ENCODE measurements around the gene CCT6A.
"Not testable (repeated sequence)": the region's sequence is repeated elsewhere in the genome, so short reads cannot be mapped to it uniquely, and the experiment has no call there.

CCT6A gene

DNA sequence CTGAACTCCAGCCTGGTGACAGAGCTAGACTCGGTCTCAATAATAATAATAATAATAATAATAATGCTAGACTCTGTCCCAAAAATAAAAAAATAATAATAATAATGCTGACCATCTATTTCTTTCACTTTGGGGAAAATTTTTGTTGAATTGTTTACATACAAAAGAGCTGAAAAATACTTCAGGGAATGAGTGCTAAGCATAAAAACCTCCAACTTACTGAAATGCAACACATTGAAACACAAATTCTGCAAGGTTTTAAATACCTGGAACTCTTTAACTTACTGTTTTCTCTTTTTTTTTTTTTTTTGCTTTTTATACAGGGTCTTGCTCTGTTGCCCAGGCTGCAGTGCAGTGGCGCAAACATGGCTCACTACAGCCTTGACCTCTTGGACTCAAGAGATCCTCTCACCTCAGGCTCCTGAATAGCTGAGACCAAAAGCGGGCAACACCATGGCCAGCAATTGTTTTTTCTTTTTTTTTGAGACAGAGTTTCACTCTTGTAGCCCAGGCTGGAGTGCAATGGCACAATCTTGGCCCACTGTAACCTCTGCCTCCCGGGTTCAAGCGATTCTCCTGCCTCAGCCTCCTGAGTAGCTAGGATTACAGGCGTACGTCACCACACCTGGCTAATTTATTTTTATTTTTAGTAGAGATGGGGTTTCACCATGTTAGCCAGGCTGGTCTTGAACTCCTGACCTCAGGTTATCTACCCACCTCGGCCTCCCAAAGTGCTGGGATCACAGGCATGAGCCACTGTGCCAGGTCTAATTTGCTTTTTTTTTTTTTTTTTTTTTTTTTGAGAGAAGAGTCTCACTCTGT, 46.8 kb downstream of the CCT6A start:
- not testable (repeated sequence) for H3K27me3 Mint-ChIP-seq (ENCODE audit: low read depth); H3K4me1 Mint-ChIP-seq (ENCODE audit: low read depth); H3K27ac Mint-ChIP-seq; H3K4me3 Mint-ChIP-seq; DNase-seq (ENCODE audit: low spot score); H3K9me3 Mint-ChIP-seq
- H3K36me3 Mint-ChIP-seq (ENCODE audit: low read depth): peaks cover 33% of the 10 kb centered on the region

DNA sequence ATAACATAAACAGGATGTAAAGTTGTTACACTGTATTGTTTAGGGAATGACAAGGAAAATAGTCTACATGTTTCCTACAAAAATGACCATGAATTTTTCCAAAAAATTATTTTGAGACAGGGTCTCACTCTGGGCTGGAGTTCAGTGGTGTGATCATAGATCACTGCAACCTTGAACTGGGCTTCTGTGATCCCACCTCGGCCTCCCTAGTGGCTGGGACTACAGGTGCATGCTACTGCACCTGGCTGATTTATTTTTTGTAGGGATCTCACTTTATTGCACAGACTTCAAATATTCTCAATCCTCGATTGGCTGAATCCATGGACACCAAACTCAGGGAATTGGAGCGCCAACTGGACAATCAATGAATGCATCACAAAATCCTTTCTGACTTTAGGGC, 48.1 kb downstream of the CCT6A start:
- Mint-ChIP-seq H3K36me3 (ENCODE audit: low read depth) (peaks cover 37% of the 10 kb centered on the region), H3K4me3 (no peak overlapping the region), H3K9me3 (no peaks in the 10 kb centered on the region), H3K27ac (no peak overlapping the region), H3K27me3 (ENCODE audit: low read depth) (no peaks in the 10 kb centered on the region), H3K4me1 (ENCODE audit: low read depth) (peaks cover 2% of the 10 kb centered on the region)
- no peak for DNase-seq (ENCODE audit: low spot score)

DNA sequence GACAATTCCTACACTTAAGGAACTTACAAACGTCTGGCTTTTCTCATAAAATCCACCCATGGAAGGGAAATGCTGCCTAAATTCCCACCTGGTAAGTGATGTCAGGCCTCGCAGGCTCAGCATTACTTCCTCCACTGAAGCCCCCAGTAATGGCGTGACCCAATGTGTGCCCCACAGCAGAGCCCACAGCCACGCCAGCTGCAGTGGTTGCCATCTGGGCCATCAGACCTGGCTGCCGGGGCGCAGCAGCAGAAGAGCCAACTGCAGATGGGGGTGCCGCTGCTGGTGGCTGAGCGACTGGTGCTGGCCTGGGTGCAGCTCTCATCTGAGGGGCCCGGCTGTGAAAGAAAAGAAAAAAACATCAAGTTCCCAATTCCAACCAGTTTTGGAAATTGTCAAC, 52.6 kb downstream of the CCT6A start:
- Mint-ChIP-seq H3K36me3 (ENCODE audit: low read depth) (peaks cover 60% of the 10 kb centered on the region), H3K4me1 (ENCODE audit: low read depth) (peaks cover 18% of the 10 kb centered on the region), H3K9me3 (peaks cover 15% of the 10 kb centered on the region), H3K4me3 (peak overlapping the region; percentile 99)
- not testable (repeated sequence) for H3K27me3 Mint-ChIP-seq (ENCODE audit: low read depth); DNase-seq (ENCODE audit: low spot score); H3K27ac Mint-ChIP-seq

DNA sequence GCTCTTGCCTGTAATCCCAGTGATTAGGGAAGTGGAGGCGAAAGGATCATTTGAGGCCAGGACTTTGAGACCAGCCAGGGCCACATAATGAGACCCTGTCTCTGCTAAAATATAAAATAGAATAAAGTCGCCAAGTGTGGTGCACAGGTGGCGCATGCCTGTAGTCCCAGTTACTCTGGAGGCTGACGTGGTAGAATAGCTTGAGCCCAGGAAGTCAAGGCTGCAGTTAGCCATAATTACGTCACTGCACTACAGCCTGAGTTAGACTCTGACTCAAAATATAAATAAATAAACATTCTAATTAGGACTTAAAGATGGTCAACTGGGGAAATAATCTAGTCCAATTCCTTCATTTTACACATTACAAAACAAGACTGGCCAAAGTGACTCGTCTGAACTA, 53.9 kb downstream of the CCT6A start:
- peaks cover 15% of the 10 kb centered on the region for H3K9me3 Mint-ChIP-seq
- peaks cover 49% of the 10 kb centered on the region for H3K36me3 Mint-ChIP-seq (ENCODE audit: low read depth)
- H3K27ac Mint-ChIP-seq: peak overlapping the region; percentile 98
- no peaks in the 10 kb centered on the region for H3K27me3 Mint-ChIP-seq (ENCODE audit: low read depth)
- H3K4me1 Mint-ChIP-seq (ENCODE audit: low read depth): peaks cover 18% of the 10 kb centered on the region
- DNase-seq (ENCODE audit: low spot score): peak; percentile 9
- H3K4me3 Mint-ChIP-seq: peak overlapping the region; percentile 99

DNA sequence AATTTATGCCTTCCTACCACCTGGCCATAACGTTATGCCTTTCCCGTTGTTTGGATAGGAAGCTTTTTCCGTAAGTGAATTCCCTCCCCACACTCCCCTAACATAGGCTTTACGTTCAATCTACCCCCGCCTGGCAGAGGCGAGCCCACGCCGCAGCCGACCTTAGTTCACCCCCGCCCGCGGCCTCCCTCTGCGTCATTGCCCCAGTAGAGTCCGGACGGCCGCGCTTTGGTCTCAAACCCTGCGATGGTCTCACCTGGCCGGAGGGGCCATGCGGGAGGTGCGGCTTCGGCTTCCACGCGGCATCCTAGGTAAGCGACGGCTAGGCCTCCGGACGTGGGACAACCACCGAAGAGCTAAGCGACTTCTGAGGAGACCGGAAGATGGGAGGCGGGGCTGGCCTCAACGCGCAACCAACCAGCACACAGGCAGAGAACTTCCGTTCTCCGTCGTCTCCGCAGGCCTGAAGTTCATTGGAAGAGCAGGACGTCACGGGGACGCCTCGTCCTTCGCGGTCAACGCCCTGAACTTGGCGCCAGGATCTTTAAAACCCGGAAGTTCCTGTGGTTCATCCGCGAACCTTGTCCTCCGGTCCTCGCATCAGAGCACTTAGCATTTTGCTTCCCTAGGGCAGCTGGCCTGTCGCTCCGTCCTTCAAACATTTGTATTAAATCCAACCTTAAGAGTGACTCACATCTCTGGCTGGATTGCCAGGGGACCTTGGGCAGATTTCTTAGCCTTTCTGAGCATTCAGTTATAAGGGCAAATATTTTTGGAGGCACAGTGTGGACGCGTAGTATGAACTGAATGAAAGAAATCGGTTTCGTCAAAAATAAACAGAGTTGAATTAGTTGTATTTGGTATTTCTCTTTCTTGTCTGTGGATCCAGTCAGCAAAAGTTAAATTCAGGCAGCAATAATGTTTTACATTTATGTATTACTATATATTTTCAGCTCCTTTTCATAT, 54.8 kb downstream of the CCT6A start, which contains the start of gene CHCHD2:
CHCHD2 (minus strand) TSS at position 369 of the 966 bp plus-strand sequence; CDS start at position 306, 63 bp downstream.
- H3K27ac Mint-ChIP-seq: peak within 1 kb of the TSS; percentile 98
- H3K27me3 Mint-ChIP-seq (ENCODE audit: low read depth): no peaks in the 10 kb centered on the region
- peak within 1 kb of the TSS; percentile 99 for H3K4me3 Mint-ChIP-seq
- peak; percentile 95 for DNase-seq (ENCODE audit: low spot score)
- H3K4me1 Mint-ChIP-seq (ENCODE audit: low read depth): peaks cover 18% of the 10 kb centered on the region
- peaks cover 15% of the 10 kb centered on the region for H3K9me3 Mint-ChIP-seq
- peaks cover 40% of the 10 kb centered on the region for H3K36me3 Mint-ChIP-seq (ENCODE audit: low read depth)

DNA sequence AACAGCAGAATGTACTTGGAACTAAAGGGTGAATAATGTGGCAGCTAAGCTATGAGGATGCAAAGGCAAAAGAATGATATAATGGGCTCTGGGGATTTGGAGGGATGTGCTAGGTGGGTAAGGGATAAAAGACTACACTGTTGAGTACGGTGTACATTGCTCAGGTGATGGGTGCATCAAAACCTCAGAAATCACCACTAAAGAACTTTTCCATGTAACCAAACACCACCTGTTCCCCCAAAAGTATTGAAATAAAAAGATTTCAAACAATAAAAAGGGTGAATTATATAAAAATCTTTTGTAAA, 56.3 kb downstream of the CCT6A start:
- Mint-ChIP-seq H3K4me3 (peak overlapping the region; percentile 99), H3K36me3 (ENCODE audit: low read depth) (peaks cover 33% of the 10 kb centered on the region), H3K27me3 (ENCODE audit: low read depth) (no peaks in the 10 kb centered on the region), H3K9me3 (peaks cover 15% of the 10 kb centered on the region), H3K4me1 (ENCODE audit: low read depth) (peaks cover 18% of the 10 kb centered on the region), H3K27ac (peak overlapping the region; percentile 69)
- no peak for DNase-seq (ENCODE audit: low spot score)

DNA sequence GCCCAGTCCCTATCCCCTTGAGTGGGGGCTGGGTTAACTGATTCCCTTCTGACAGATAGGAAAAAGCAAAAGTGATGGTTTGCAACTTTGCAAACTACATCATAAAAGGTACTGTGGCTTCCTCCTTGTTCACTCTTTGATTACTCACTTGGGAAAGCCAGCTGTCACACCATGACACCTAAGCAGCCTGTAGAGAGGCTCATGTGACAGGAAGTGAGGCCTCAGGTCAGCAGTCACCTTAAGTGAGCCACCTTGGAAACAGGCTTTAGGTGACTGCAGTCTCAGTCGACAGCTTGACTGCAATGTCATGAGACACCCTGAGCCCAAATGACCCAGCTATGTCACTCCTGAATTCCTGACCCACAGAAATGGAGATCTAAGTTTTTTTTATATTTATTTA, 59.0 kb downstream of the CCT6A start:
- peaks cover 3% of the 10 kb centered on the region for H3K27me3 Mint-ChIP-seq (ENCODE audit: low read depth)
- H3K4me1 Mint-ChIP-seq (ENCODE audit: low read depth): peaks cover 11% of the 10 kb centered on the region
- H3K4me3 Mint-ChIP-seq: no peak overlapping the region
- no peak for DNase-seq (ENCODE audit: low spot score)
- no peak overlapping the region for H3K27ac Mint-ChIP-seq
- H3K36me3 Mint-ChIP-seq (ENCODE audit: low read depth): peaks cover 19% of the 10 kb centered on the region
- H3K9me3 Mint-ChIP-seq: peaks cover 15% of the 10 kb centered on the region

DNA sequence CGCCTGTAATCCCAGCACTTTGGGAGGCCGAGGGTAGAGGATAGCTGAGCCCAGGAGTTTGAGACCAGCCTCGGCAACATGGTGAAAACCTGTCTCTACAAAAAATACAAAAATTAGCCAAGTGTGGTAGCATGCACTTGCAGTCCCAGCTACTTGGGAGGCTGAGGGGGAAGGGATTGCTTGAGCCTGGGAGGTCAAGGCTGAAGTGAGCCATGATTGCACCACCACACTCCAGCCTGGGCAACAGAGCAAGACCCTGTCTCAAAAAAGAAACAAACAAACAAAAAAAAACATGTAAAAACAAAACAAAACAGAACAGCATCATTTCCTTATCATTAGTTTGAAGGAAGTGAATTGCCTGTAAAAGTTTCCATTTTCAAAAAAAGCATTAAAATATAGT, 60.7 kb downstream of the CCT6A start:
- H3K27me3 Mint-ChIP-seq (ENCODE audit: low read depth); DNase-seq (ENCODE audit: low spot score); H3K4me1 Mint-ChIP-seq (ENCODE audit: low read depth); H3K36me3 Mint-ChIP-seq (ENCODE audit: low read depth); H3K27ac Mint-ChIP-seq; H3K4me3 Mint-ChIP-seq; H3K9me3 Mint-ChIP-seq: not testable (repeated sequence)
